Panc1 (cell line): ENCODE results near the gene STXBP1. TPM values are rescaled to one million over a fixed set of nuclear protein-coding genes. Genes with fewer than 3 reads are reported as not detected.

Experiments used
- ATAC-seq: fragments of 200-7000 bp; cut with Tn5 transposase; 2 replicates; pipeline ENCODE4 v1.9.1; 2020; ENCODE audit warnings: mild to moderate bottlenecking, moderate library complexity
- BruUV-seq: library from RNA; stranded (reverse); fragments of 400-500 nt; replicated peaks from 2 replicates; lab custom pipeline; 2021; lab: Mats Ljungman, UMichigan
- CTCF ChIA-PET: fragments of 300-600 bp; sonication (Branson Sonifier 250); formaldehyde crosslinking; loops from one replicate; lab custom pipeline; 2022; ENCODE audit warnings: antibody characterized with exemption; lab: Charles Lee
- POLR2A ChIA-PET: fragments of 300-600 bp; sonication (Branson Sonifier 250); formaldehyde crosslinking; loops from one replicate; lab custom pipeline; 2022; ENCODE audit warnings: antibody characterized with exemption; lab: Charles Lee
- DNase-seq: peaks from one replicate; pipeline ENCODE4 v3.0.0-alpha.2; 2010; ENCODE audit warnings: low read depth, low spot score
- H3K27ac ChIP-seq: 2 replicates; pipeline ENCODE4 v1.5.1; 2011; ENCODE audit warnings: mild to moderate bottlenecking, low read length, inconsistent platforms
- H3K27me3 ChIP-seq: fragments of 200-500 bp; sonication (Bioruptor generic); 2 replicates; pipeline ENCODE4 v1.6.0; 2014; ENCODE audit warnings: low read length, inconsistent platforms; ENCODE audit not compliant: control insufficient read depth, insufficient read depth
- H3K36me3 ChIP-seq: fragments of 200-500 bp; sonication (Bioruptor generic); 2 replicates; pipeline ENCODE4 v1.5.1; 2014; ENCODE audit warnings: inconsistent platforms, mild to moderate bottlenecking, low read length, moderate library complexity; ENCODE audit not compliant: control insufficient read depth, insufficient read depth
- H3K4me1 ChIP-seq: 2 replicates; pipeline ENCODE4 v1.5.1; 2011; ENCODE audit warnings: inconsistent platforms, mild to moderate bottlenecking, low read length, moderate library complexity; ENCODE audit not compliant: control insufficient read depth, insufficient read depth
- H3K4me3 ChIP-seq, 2 experiments: 2 replicates each; pipeline ENCODE4 v1.5.1; 2011 to 2012; ENCODE audit warnings: low read depth in 2 of 2, low read length in 2 of 2, mild to moderate bottlenecking in 2 of 2, inconsistent platforms in 1 of 2, moderate library complexity in 1 of 2
- H3K9me3 ChIP-seq: fragments of 200-500 bp; sonication (Bioruptor generic); 2 replicates; pipeline ENCODE4 v1.5.1; 2014; ENCODE audit warnings: low read depth, mild to moderate bottlenecking, inconsistent platforms, low read length, moderate library complexity; ENCODE audit not compliant: control insufficient read depth, insufficient read depth
- POLR2AphosphoS5 ChIP-seq: IDR thresholded peaks from 2 replicates; pipeline ENCODE4 v1.6.1; 2012; ENCODE audit warnings: mild to moderate bottlenecking, low read depth, low read length, moderate library complexity
- SIN3A ChIP-seq: IDR thresholded peaks from 2 replicates; pipeline ENCODE4 v1.6.1; 2012; ENCODE audit warnings: low read depth, mild to moderate bottlenecking, low read length, moderate library complexity, borderline replicate concordance; ENCODE audit not compliant: insufficient read depth
- TCF7L2 ChIP-seq: IDR thresholded peaks from 2 replicates; pipeline ENCODE4 v1.6.1; 2011; ENCODE audit warnings: mild to moderate bottlenecking, low read depth, low read length, inconsistent platforms
- in situ Hi-C: cut with HindIII; loops from 2 replicates; pipeline ENCODE4 v1.10.0; 2016; ENCODE audit warnings: low sequenced_read_pairs, low pct_unique_long_range_greater_than_20kb
- intact Hi-C: fragments of 100-400 bp; cut with micrococcal nuclease; formaldehyde crosslinking; loops from one replicate; pipeline ENCODE4 v1.10.0; 2022; ENCODE audit not compliant: unreplicated experiment
- total RNA-seq: library from RNA; stranded (reverse); gene quantifications from one replicate; pipeline ENCODE4 v1.2.1, GENCODE V29; 2021; ENCODE audit not compliant: unreplicated experiment
- TF ChIP-seq, protein P1 (sequence below): fragments of 450-650 bp; IDR thresholded peaks from 2 replicates; pipeline ENCODE4 v1.5.1; 2017; ENCODE audit warnings: mild to moderate bottlenecking
- TF ChIP-seq, protein P2 (sequence below), 2 experiments: IDR thresholded peaks; 2 replicates each; pipeline ENCODE4 v1.6.1; 2011 to 2012; ENCODE audit warnings: low read depth in 2 of 2, control low read depth in 1 of 2, low read length in 1 of 2, mild to moderate bottlenecking in 1 of 2, moderate library complexity in 1 of 2; ENCODE audit not compliant: insufficient read depth in 1 of 2

STXBP1 gene
- total RNA-seq, 1 experiment from 2014 or later: 67.5 TPM

GRCh38 chr9:127629468-127630081 is 17.5 kb downstream of the STXBP1 start:
- POLR2A ChIA-PET: no interaction called here
- Histone ChIP-seq H3K36me3 (no peaks in the 10 kb centered on the region), H3K27me3 (no peaks in the 10 kb centered on the region), H3K4me1 (peaks cover 7% of the 10 kb centered on the region; the same call in 1 of the 2 replicates), H3K27ac (no peak overlapping the region), H3K4me3 (no peak overlapping the region), H3K9me3 (no peaks in the 10 kb centered on the region)
- no TSS peak for BruUV-seq
- intact Hi-C loops (no loop called here), in situ Hi-C loops (no loop called here)
- no peak for DNase-seq
- CTCF ChIA-PET: no interaction called here
- peak; percentile 48; the same call in 1 of the 2 replicates for ATAC-seq
- TF ChIP-seq, protein P1, sequence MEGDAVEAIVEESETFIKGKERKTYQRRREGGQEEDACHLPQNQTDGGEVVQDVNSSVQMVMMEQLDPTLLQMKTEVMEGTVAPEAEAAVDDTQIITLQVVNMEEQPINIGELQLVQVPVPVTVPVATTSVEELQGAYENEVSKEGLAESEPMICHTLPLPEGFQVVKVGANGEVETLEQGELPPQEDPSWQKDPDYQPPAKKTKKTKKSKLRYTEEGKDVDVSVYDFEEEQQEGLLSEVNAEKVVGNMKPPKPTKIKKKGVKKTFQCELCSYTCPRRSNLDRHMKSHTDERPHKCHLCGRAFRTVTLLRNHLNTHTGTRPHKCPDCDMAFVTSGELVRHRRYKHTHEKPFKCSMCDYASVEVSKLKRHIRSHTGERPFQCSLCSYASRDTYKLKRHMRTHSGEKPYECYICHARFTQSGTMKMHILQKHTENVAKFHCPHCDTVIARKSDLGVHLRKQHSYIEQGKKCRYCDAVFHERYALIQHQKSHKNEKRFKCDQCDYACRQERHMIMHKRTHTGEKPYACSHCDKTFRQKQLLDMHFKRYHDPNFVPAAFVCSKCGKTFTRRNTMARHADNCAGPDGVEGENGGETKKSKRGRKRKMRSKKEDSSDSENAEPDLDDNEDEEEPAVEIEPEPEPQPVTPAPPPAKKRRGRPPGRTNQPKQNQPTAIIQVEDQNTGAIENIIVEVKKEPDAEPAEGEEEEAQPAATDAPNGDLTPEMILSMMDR: no peak
- TF ChIP-seq TCF7L2 (no peak), SIN3A (no peak), POLR2AphosphoS5 (no peak)
- TF ChIP-seq, protein P2, sequence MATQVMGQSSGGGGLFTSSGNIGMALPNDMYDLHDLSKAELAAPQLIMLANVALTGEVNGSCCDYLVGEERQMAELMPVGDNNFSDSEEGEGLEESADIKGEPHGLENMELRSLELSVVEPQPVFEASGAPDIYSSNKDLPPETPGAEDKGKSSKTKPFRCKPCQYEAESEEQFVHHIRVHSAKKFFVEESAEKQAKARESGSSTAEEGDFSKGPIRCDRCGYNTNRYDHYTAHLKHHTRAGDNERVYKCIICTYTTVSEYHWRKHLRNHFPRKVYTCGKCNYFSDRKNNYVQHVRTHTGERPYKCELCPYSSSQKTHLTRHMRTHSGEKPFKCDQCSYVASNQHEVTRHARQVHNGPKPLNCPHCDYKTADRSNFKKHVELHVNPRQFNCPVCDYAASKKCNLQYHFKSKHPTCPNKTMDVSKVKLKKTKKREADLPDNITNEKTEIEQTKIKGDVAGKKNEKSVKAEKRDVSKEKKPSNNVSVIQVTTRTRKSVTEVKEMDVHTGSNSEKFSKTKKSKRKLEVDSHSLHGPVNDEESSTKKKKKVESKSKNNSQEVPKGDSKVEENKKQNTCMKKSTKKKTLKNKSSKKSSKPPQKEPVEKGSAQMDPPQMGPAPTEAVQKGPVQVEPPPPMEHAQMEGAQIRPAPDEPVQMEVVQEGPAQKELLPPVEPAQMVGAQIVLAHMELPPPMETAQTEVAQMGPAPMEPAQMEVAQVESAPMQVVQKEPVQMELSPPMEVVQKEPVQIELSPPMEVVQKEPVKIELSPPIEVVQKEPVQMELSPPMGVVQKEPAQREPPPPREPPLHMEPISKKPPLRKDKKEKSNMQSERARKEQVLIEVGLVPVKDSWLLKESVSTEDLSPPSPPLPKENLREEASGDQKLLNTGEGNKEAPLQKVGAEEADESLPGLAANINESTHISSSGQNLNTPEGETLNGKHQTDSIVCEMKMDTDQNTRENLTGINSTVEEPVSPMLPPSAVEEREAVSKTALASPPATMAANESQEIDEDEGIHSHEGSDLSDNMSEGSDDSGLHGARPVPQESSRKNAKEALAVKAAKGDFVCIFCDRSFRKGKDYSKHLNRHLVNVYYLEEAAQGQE (IDR thresholded peaks at IDR 0.05; ENCODE audit: insufficient read depth in 1 of 2, low read depth in 2 of 2, low read length in 1 of 2): no peak

GRCh38 chr9:127633216-127633862 is 21.3 kb downstream of the STXBP1 start:
- Histone ChIP-seq H3K4me3 (no peak overlapping the region), H3K4me1 (no peaks in the 10 kb centered on the region), H3K27me3 (no peaks in the 10 kb centered on the region), H3K9me3 (no peaks in the 10 kb centered on the region), H3K27ac (no peak overlapping the region), H3K36me3 (no peaks in the 10 kb centered on the region)
- ChIA-PET CTCF (no interaction called here), POLR2A (no interaction called here)
- in situ Hi-C loops (no loop called here), intact Hi-C loops (no loop called here)
- TF ChIP-seq TCF7L2 (no peak), POLR2AphosphoS5 (no peak), SIN3A (no peak)
- TF ChIP-seq, protein P1: no peak
- TF ChIP-seq, protein P2 (IDR thresholded peaks at IDR 0.05; ENCODE audit: insufficient read depth in 1 of 2, low read depth in 2 of 2, low read length in 1 of 2): no peak
- ATAC-seq (no peak), DNase-seq (no peak)
- no TSS peak for BruUV-seq
